Breast epithelium (tissue), 4 donors: ENCODE data around the gene DENND4B. TPM values are rescaled to one million over a fixed set of nuclear protein-coding genes. Genes with fewer than 3 reads are reported as not detected.
A peak's percentile ranks its signal among the peaks of the same experiment; 100 is the strongest.

ENCODE experiments used
- DNase-seq, 2 donors: peaks; one replicate each; pipeline ENCODE4 v3.0.0-alpha.2; 2019; ENCODE audit warnings: low spot score in 2 of 2
- H3K27ac ChIP-seq, 2 donors: fragments of 200-600 bp; sonication (generic) in 1 of 2; one replicate each; pipeline ENCODE4 v1.5.1; 2016 to 2019; ENCODE audit warnings: mild to moderate bottlenecking in 1 of 2
- H3K27me3 ChIP-seq, 2 donors: fragments of 200-600 bp; sonication (generic) in 1 of 2; one replicate each; pipeline versions ENCODE4 v1.5.1 to v1.6.0; 2017 to 2019; ENCODE audit warnings: control low read depth in 1 of 2, mild to moderate bottlenecking in 1 of 2
- H3K36me3 ChIP-seq: fragments of 200-600 bp; one replicate; pipeline ENCODE4 v1.5.1; 2019
- H3K4me1 ChIP-seq, 2 donors: fragments of 200-600 bp; sonication (generic); one replicate each; pipeline ENCODE4 v1.5.1; 2016 to 2019; ENCODE audit warnings: control low read depth in 1 of 2
- H3K4me3 ChIP-seq, 3 donors: fragments of 200-600 bp; sonication (generic); 1 replicate in 2 of 3; 2 replicates in 1 of 3; pipeline ENCODE4 v1.5.1; 2016 to 2019; ENCODE audit warnings: mild to moderate bottlenecking in 3 of 3, moderate library complexity in 2 of 3
- H3K9me3 ChIP-seq, 2 donors: fragments of 200-600 bp; sonication (generic) in 1 of 2; one replicate each; pipeline ENCODE4 v1.5.1; 2016 to 2019; ENCODE audit warnings: control low read depth in 1 of 2
- POLR2A ChIP-seq: fragments of 450-650 bp; IDR thresholded peaks from one replicate; pipeline ENCODE4 v1.6.1; 2016; ENCODE audit warnings: antibody characterized with exemption, mild to moderate bottlenecking, moderate library complexity
- POLR2AphosphoS5 ChIP-seq, 3 donors: sonication (generic); formaldehyde crosslinking; IDR thresholded peaks; one replicate each; pipeline ENCODE4 v1.6.1; 2017; ENCODE audit warnings: antibody characterized with exemption in 3 of 3
- intact Hi-C: fragments of 100-400 bp; cut with DNase I; formaldehyde crosslinking; loops from one replicate; pipeline ENCODE4 v1.15.1; 2023; ENCODE audit warnings: low total_unique reads
- total RNA-seq, 3 donors: library from RNA; depleted of rRNA; stranded (reverse); fragments of >200 nt; gene quantifications; one replicate each; pipeline ENCODE4 v1.1.0, GENCODE V29; 2016
- TF ChIP-seq, protein P1 (sequence below), 3 donors: fragments of 450-650 bp; IDR thresholded peaks; one replicate each; pipeline ENCODE4 v1.5.1; 2016 to 2017; ENCODE audit warnings: antibody characterized with exemption in 3 of 3, mild to moderate bottlenecking in 3 of 3, moderate library complexity in 3 of 3

DENND4B gene
- total RNA-seq, 3 donors from 2014 or later, result 33.4 to 34.1 (median 33.8) TPM

DNA sequence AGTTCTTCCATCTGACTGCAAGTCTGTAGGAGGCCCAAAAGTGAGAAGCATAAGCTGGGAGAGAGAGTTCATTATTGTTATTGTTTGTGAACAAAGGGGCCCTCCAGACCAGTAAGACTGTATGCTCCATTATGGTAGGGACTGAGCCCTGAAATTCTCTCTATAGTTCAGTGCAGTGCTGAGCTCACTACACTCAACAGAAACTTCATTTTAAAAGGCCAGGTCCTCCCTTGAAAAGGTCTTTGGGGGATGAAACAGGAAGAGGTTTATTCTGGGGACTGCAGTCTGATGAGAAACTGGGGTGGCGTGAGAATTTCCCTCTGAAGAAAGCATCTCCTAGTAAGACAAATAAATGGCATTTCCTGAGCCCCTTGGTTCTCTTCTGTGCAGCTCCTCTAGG lies 18.3 kb downstream of the DENND4B start:
- no peak for TF ChIP-seq POLR2A
- TF ChIP-seq, protein P1, sequence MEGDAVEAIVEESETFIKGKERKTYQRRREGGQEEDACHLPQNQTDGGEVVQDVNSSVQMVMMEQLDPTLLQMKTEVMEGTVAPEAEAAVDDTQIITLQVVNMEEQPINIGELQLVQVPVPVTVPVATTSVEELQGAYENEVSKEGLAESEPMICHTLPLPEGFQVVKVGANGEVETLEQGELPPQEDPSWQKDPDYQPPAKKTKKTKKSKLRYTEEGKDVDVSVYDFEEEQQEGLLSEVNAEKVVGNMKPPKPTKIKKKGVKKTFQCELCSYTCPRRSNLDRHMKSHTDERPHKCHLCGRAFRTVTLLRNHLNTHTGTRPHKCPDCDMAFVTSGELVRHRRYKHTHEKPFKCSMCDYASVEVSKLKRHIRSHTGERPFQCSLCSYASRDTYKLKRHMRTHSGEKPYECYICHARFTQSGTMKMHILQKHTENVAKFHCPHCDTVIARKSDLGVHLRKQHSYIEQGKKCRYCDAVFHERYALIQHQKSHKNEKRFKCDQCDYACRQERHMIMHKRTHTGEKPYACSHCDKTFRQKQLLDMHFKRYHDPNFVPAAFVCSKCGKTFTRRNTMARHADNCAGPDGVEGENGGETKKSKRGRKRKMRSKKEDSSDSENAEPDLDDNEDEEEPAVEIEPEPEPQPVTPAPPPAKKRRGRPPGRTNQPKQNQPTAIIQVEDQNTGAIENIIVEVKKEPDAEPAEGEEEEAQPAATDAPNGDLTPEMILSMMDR (IDR thresholded peaks at IDR 0.05), result no peak
- Histone ChIP-seq H3K9me3 (no peaks in the 10 kb centered on the region), H3K27me3 (no peaks in the 10 kb centered on the region), H3K27ac (peak overlapping the region in 1 of 2 donors; percentile 61), H3K4me3 (no peak overlapping the region), H3K4me1 (no peaks in the 10 kb centered on the region), H3K36me3 (no peaks in the 10 kb centered on the region)
- no peak for DNase-seq
- intact Hi-C loops, result no loop called here

DNA sequence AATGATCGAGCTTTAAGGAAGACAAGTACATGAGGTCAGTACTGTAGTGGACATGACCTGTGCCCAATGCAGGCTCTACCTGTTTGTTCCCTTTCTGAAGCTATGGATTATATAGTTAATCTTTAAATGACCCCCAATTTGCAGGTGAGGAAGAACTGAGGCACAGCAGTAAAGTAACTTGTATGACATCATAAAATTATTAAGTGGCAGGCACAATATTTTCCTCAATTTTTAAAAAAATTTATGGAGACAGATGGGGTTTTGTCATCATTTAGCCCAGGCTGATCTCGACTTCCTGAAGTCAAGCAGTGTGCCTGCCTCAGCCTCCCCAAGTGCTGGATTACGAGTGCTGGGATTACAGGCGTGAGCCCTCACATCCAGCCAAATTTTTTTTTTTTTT lies 20.1 kb downstream of the DENND4B start:
- no peak for DNase-seq
- intact Hi-C loops, result no loop called here
- TF ChIP-seq, protein P1 (IDR thresholded peaks at IDR 0.05), result no peak
- no peak for TF ChIP-seq POLR2AphosphoS5 (IDR thresholded peaks at IDR 0.05)

DNA sequence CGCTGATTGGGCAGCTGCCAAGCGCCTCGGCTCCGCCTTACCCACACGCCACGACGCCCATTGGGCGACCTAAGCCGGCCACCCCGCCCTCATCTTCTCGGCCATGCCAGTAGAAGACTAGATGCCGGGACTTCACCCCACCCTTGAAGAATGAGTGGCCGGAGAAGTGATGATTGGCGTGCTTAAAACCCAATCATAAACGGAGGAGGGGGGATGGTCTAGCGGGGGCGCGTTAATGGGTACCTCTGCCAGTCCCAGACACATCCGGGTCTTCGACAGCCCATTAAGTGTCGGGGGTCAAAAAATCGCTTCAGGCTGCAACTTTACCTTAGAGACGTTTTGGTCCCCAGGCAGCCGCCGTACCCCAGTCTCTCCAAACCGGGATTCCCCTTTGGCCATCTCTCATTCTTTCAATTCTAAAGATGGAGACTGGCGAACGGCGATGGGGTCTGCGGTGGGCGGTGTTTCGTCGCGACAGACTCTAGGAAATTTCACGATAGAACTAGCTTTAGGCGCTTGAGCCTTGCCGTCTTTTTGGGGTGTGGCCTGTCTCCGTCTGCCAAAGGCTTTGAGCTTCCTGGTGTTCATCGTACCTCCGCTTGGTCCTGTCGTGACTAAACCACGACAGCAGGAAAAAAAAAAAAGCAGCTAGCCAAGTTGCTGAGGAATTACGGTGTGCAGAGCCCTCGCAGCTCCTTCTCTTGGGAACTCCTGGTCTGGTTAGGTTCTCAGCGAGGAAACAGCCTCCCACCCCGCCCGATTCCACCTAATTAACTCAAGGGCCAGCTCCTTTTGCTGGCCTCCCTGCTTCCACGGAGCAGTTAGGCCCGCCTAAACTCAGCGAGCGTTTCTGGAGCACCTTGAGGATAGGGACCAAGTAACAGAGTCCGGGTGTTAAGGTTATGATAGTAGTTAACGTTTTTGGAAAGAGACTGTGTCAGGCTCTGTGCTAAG lies 23.3 kb downstream of the DENND4B start, which contains the start of gene GATAD2B:
Gene GATAD2B, minus strand, starts transcription at position 1 of the 954 bp plus-strand sequence. CDS start 94,625 bp downstream, outside the sequence.
- DNase-seq, result peak; percentile 99
- Histone ChIP-seq H3K4me1 (peaks cover 0 to 22% of the 10 kb centered on the region in 2 donors), H3K9me3 (no peaks in the 10 kb centered on the region), H3K4me3 (peak within 1 kb of the TSS; percentile 66 to 91 (median 74)), H3K36me3 (no peaks in the 10 kb centered on the region), H3K27ac (peak within 1 kb of the TSS; percentile 81 to 93), H3K27me3 (no peaks in the 10 kb centered on the region)
- no peak for TF ChIP-seq POLR2A
- peak; percentile 27 to 64 (median 55) for TF ChIP-seq POLR2AphosphoS5 (IDR thresholded peaks at IDR 0.05)
- TF ChIP-seq, protein P1 (IDR thresholded peaks at IDR 0.05), result no peak
- intact Hi-C loops, result no loop called here

More for the DNA sequence above, 20.1 kb downstream of the DENND4B start:
- no peak overlapping the region for H3K27ac ChIP-seq
- peaks cover 0 to 2% of the 10 kb centered on the region in 2 donors for H3K4me1 ChIP-seq
- no peaks in the 10 kb centered on the region for H3K9me3 ChIP-seq
- no peaks in the 10 kb centered on the region for H3K36me3 ChIP-seq
- H3K27me3 ChIP-seq, result no peaks in the 10 kb centered on the region
- H3K4me3 ChIP-seq, result no peak overlapping the region

DNA sequence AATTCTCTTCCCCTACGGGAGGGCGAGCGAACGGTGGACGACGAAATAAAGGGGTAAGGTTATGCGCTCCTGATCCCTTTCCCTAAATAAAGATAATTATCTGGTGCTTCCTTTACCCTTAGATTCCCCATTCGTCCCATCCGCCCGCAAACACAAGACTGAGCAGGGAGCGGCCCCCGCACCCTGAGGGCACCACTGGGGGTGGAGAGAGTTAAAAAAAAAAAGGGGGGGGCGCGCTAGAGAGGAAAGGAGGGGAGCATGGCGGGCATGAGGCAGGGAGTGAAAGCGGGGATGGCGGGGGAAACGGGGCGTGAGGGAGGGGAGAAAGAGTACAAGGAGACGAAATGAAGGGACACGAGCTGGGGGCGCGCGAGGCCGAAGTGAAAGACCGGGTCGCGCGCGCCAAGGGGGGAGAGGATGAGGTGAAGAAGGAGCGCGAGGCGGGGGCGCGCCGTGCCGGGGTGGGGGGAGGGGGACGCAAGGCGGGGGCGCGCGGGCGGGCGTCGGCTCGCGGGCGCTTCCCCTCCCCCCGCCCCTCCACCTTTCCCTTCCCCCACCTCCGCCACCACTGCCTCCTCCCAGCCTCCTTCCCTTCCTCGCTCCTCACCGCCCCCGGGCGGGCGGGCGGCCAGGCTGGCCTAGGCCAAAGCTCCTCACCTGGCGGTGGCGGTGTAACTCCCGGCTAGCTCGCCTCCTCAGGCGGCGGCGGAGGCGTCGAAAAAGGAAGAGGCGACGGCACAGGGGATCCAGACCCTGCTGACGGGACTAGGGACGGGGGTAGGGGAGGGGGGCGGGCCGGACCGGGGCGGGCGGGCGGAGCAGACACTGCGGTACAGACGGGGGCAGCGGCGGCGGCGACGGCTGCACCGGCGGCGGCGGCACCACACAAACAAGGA lies 24.2 kb downstream of the DENND4B start:
- DNase-seq, result peak in 1 of 2 donors; percentile 58
- intact Hi-C loops, result no loop called here
- Histone ChIP-seq H3K4me1 (peaks cover 0 to 22% of the 10 kb centered on the region in 2 donors), H3K27me3 (no peaks in the 10 kb centered on the region), H3K27ac (peak overlapping the region; percentile 81 to 93), H3K4me3 (peak overlapping the region; percentile 66 to 91 (median 74)), H3K9me3 (no peaks in the 10 kb centered on the region), H3K36me3 (no peaks in the 10 kb centered on the region)
- TF ChIP-seq POLR2A (no peak), POLR2AphosphoS5 (IDR thresholded peaks at IDR 0.05) (no peak)
- TF ChIP-seq, protein P1 (IDR thresholded peaks at IDR 0.05), result no peak
